ENCODE data around the gene PKD2. TPM values are rescaled to one million over a fixed set of nuclear protein-coding genes. Genes with fewer than 3 reads are reported as not detected.

The PKD2 gene
- total RNA-seq, 1 experiment from 2014 or later: 21.4 TPM

- TF ChIP-seq MLX (CRISPR knock-in tag; IDR thresholded peaks at IDR 0.05) (no peak), ZNF423 (CRISPR knock-in tag; IDR thresholded peaks at IDR 0.05) (no peak), ETV6 (CRISPR knock-in tag; IDR thresholded peaks at IDR 0.05) (no peak), FOXJ3 (CRISPR knock-in tag; IDR thresholded peaks at IDR 0.05; ENCODE audit: borderline replicate concordance) (no peak), ARID4B (CRISPR knock-in tag; IDR thresholded peaks at IDR 0.05; ENCODE audit: borderline replicate concordance) (no peak), KAT7 (CRISPR knock-in tag; IDR thresholded peaks at IDR 0.05; ENCODE audit: borderline replicate concordance) (no peak)
- TF ChIP-seq, protein P1, sequence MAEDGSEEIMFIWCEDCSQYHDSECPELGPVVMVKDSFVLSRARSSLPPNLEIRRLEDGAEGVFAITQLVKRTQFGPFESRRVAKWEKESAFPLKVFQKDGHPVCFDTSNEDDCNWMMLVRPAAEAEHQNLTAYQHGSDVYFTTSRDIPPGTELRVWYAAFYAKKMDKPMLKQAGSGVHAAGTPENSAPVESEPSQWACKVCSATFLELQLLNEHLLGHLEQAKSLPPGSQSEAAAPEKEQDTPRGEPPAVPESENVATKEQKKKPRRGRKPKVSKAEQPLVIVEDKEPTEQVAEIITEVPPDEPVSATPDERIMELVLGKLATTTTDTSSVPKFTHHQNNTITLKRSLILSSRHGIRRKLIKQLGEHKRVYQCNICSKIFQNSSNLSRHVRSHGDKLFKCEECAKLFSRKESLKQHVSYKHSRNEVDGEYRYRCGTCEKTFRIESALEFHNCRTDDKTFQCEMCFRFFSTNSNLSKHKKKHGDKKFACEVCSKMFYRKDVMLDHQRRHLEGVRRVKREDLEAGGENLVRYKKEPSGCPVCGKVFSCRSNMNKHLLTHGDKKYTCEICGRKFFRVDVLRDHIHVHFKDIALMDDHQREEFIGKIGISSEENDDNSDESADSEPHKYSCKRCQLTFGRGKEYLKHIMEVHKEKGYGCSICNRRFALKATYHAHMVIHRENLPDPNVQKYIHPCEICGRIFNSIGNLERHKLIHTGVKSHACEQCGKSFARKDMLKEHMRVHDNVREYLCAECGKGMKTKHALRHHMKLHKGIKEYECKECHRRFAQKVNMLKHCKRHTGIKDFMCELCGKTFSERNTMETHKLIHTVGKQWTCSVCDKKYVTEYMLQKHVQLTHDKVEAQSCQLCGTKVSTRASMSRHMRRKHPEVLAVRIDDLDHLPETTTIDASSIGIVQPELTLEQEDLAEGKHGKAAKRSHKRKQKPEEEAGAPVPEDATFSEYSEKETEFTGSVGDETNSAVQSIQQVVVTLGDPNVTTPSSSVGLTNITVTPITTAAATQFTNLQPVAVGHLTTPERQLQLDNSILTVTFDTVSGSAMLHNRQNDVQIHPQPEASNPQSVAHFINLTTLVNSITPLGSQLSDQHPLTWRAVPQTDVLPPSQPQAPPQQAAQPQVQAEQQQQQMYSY (CRISPR knock-in tag; IDR thresholded peaks at IDR 0.05): no peak
- TF ChIP-seq, protein P2, sequence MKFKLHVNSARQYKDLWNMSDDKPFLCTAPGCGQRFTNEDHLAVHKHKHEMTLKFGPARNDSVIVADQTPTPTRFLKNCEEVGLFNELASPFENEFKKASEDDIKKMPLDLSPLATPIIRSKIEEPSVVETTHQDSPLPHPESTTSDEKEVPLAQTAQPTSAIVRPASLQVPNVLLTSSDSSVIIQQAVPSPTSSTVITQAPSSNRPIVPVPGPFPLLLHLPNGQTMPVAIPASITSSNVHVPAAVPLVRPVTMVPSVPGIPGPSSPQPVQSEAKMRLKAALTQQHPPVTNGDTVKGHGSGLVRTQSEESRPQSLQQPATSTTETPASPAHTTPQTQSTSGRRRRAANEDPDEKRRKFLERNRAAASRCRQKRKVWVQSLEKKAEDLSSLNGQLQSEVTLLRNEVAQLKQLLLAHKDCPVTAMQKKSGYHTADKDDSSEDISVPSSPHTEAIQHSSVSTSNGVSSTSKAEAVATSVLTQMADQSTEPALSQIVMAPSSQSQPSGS (CRISPR knock-in tag; IDR thresholded peaks at IDR 0.05; ENCODE audit: borderline replicate concordance, low read depth): no peak
These were observed 30.0 kb downstream of the PKD2 start (continued) for GRCh38 chr4:88037447-88037846.

GRCh38 chr4:88037936-88038335, 30.5 kb downstream of the PKD2 start:
- CTCF ChIA-PET: interaction anchor here (1.2 kb wide), 1 partner anchor 17 kb away, joined by 5 read pairs; no protein-coding TSS in a partner anchor
- POLR2A ChIA-PET: interaction anchor here (0.5 kb wide), 1 partner anchor 63 kb away, joined by 3 read pairs; no protein-coding TSS in a partner anchor
- DNase-seq (ENCODE audit: low spot score) (no peak), ATAC-seq (no peak)
- Mint-ChIP-seq H3K27ac (no peak overlapping the region), H3K4me1 (no peaks in the 10 kb centered on the region), H3K36me3 (peaks cover 50% of the 10 kb centered on the region), H3K4me3 (no peak overlapping the region), H3K27me3 (ENCODE audit: low read depth) (no peaks in the 10 kb centered on the region), H3K9me3 (no peaks in the 10 kb centered on the region)
- TF ChIP-seq, protein P3, sequence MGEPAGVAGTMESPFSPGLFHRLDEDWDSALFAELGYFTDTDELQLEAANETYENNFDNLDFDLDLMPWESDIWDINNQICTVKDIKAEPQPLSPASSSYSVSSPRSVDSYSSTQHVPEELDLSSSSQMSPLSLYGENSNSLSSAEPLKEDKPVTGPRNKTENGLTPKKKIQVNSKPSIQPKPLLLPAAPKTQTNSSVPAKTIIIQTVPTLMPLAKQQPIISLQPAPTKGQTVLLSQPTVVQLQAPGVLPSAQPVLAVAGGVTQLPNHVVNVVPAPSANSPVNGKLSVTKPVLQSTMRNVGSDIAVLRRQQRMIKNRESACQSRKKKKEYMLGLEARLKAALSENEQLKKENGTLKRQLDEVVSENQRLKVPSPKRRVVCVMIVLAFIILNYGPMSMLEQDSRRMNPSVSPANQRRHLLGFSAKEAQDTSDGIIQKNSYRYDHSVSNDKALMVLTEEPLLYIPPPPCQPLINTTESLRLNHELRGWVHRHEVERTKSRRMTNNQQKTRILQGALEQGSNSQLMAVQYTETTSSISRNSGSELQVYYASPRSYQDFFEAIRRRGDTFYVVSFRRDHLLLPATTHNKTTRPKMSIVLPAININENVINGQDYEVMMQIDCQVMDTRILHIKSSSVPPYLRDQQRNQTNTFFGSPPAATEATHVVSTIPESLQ (CRISPR knock-in tag; IDR thresholded peaks at IDR 0.05): no peak
- TF ChIP-seq ZNF219 (CRISPR knock-in tag; IDR thresholded peaks at IDR 0.05; ENCODE audit: borderline replicate concordance) (no peak), ELF4 (CRISPR knock-in tag; IDR thresholded peaks at IDR 0.05; ENCODE audit: low read depth) (no peak), CBFB (CRISPR knock-in tag; IDR thresholded peaks at IDR 0.05; ENCODE audit: low read depth) (no peak), FOXP1 (CRISPR knock-in tag; IDR thresholded peaks at IDR 0.05; ENCODE audit: borderline replicate concordance) (no peak), ESRRA (CRISPR knock-in tag; IDR thresholded peaks at IDR 0.05; ENCODE audit: borderline replicate concordance) (no peak), MLX (CRISPR knock-in tag; IDR thresholded peaks at IDR 0.05) (no peak), E2F4 (CRISPR knock-in tag; IDR thresholded peaks at IDR 0.05; ENCODE audit: borderline replicate concordance, low read depth) (no peak)
- TF ChIP-seq, protein P4, sequence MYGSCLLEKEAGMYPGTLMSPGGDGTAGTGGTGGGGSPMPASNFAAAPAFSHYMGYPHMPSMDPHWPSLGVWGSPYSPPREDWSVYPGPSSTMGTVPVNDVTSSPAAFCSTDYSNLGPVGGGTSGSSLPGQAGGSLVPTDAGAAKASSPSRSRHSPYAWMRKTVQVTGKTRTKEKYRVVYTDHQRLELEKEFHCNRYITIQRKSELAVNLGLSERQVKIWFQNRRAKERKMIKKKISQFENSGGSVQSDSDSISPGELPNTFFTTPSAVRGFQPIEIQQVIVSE (CRISPR knock-in tag; IDR thresholded peaks at IDR 0.05; ENCODE audit: borderline replicate concordance): no peak
- TF ChIP-seq, protein P5, sequence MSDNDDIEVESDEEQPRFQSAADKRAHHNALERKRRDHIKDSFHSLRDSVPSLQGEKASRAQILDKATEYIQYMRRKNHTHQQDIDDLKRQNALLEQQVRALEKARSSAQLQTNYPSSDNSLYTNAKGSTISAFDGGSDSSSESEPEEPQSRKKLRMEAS (CRISPR knock-in tag; IDR thresholded peaks at IDR 0.05): no peak
